HEK293 (cell line): ENCODE measurements around the gene LPCAT2.

Source experiments
- CTCF ChIA-PET: fragments of 350-600 bp; formaldehyde crosslinking; extraction: SDS; loops from one replicate; lab custom pipeline; 2021; ENCODE audit warnings: antibody characterized with exemption; lab: Yijun Ruan, JAX
- POLR2A ChIA-PET: fragments of 300-600 bp; formaldehyde crosslinking; extraction: SDS; loops from one replicate; lab custom pipeline; 2020; ENCODE audit warnings: antibody characterized with exemption, inconsistent platforms; lab: Yijun Ruan, JAX
- H3K27ac ChIP-seq: fragments of 200-500 bp; sonication (Bioruptor generic); 2 replicates; pipeline ENCODE4 v1.5.1; 2014; ENCODE audit warnings: low read depth, low read length, control low read depth, inconsistent platforms; ENCODE audit errors: extremely low read depth
- H3K36me3 ChIP-seq, 2 experiments: fragments of 200-500 bp in 1 of 2; sonication (Bioruptor generic) in 1 of 2; 1 replicate in 1 of 2; 2 replicates in 1 of 2; pipeline ENCODE4 v1.5.1; 2014 to 2017; ENCODE audit warnings: inconsistent platforms in 2 of 2, low read length in 2 of 2; ENCODE audit not compliant: control insufficient read depth in 2 of 2, insufficient read depth in 1 of 2
- H3K4me1 ChIP-seq: fragments of 200-500 bp; sonication (Bioruptor generic); 2 replicates; pipeline ENCODE4 v1.5.1; 2014; ENCODE audit warnings: mild to moderate bottlenecking, low read length, inconsistent platforms; ENCODE audit not compliant: control insufficient read depth, insufficient read depth
- H3K4me3 ChIP-seq: 2 replicates; pipeline ENCODE4 v1.5.1; 2011; ENCODE audit warnings: low read depth, mild to moderate bottlenecking, control low read depth, low read length, moderate library complexity
- H3K9me3 ChIP-seq: fragments of 200-500 bp; sonication (Bioruptor generic); 2 replicates; pipeline ENCODE4 v1.5.1; 2014; ENCODE audit warnings: low read depth, low read length, inconsistent platforms; ENCODE audit not compliant: control insufficient read depth, insufficient read depth
- KLF16 ChIP-seq: fragments of 450-650 bp; formaldehyde crosslinking; IDR thresholded peaks from 2 replicates; pipeline ENCODE4 v1.5.1; 2017; ENCODE audit warnings: missing biosample characterization, missing genetic modification characterization
- MEIS1 ChIP-seq: sonication (generic); formaldehyde crosslinking; IDR thresholded peaks from 2 replicates; pipeline ENCODE4 v1.8.1; 2022; ENCODE audit warnings: missing genetic modification reagents, mild to moderate bottlenecking, borderline replicate concordance
- ZBTB20 ChIP-seq: fragments of 450-650 bp; formaldehyde crosslinking; IDR thresholded peaks from 2 replicates; pipeline ENCODE4 v1.5.1; 2016; ENCODE audit warnings: missing biosample characterization, missing genetic modification characterization
- ZBTB8A ChIP-seq: fragments of 450-650 bp; formaldehyde crosslinking; IDR thresholded peaks from 2 replicates; pipeline ENCODE4 v1.5.1; 2016; ENCODE audit warnings: missing biosample characterization, missing genetic modification characterization
- ZFHX2 ChIP-seq: fragments of 450-650 bp; formaldehyde crosslinking; conservative IDR thresholded peaks from 2 replicates; pipeline ENCODE4 v1.5.1; 2016; ENCODE audit warnings: missing biosample characterization, missing genetic modification characterization
- ZNF114 ChIP-seq: fragments of 450-650 bp; formaldehyde crosslinking; IDR thresholded peaks from 2 replicates; pipeline ENCODE4 v1.5.0; 2017; ENCODE audit warnings: missing biosample characterization, missing genetic modification characterization
- ZNF148 ChIP-seq: fragments of 450-650 bp; formaldehyde crosslinking; IDR thresholded peaks from 2 replicates; pipeline ENCODE4 v1.5.0; 2017; ENCODE audit warnings: missing biosample characterization, missing genetic modification characterization, borderline replicate concordance
- ZNF16 ChIP-seq: fragments of 450-650 bp; formaldehyde crosslinking; IDR thresholded peaks from 2 replicates; pipeline ENCODE4 v1.5.1; 2016; ENCODE audit warnings: low read depth, missing biosample characterization, missing genetic modification characterization
- ZNF202 ChIP-seq: fragments of 450-650 bp; formaldehyde crosslinking; IDR thresholded peaks from 2 replicates; pipeline ENCODE4 v1.5.1; 2016; ENCODE audit warnings: missing biosample characterization, missing genetic modification characterization, borderline replicate concordance
- ZNF416 ChIP-seq: fragments of 450-650 bp; formaldehyde crosslinking; IDR thresholded peaks from 2 replicates; pipeline ENCODE4 v1.5.1; 2016; ENCODE audit warnings: missing biosample characterization, missing genetic modification characterization
- ZNF555 ChIP-seq: fragments of 450-650 bp; formaldehyde crosslinking; conservative IDR thresholded peaks from 2 replicates; pipeline ENCODE4 v1.5.1; 2017; ENCODE audit warnings: missing biosample characterization, mild to moderate bottlenecking, missing genetic modification characterization, inconsistent platforms
- ZNF623 ChIP-seq: fragments of 450-650 bp; formaldehyde crosslinking; IDR thresholded peaks from 2 replicates; pipeline ENCODE4 v1.5.1; 2016; ENCODE audit warnings: missing biosample characterization, missing genetic modification characterization
- ZNF677 ChIP-seq: fragments of 450-650 bp; IDR thresholded peaks from 2 replicates; pipeline ENCODE4 v1.5.0; 2018; ENCODE audit warnings: missing biosample characterization, mild to moderate bottlenecking, missing genetic modification characterization, moderate library complexity
- ZNF692 ChIP-seq: fragments of 450-650 bp; formaldehyde crosslinking; IDR thresholded peaks from 2 replicates; pipeline ENCODE4 v1.5.1; 2016; ENCODE audit warnings: missing biosample characterization, missing genetic modification characterization
- ZNF747 ChIP-seq: fragments of 450-650 bp; formaldehyde crosslinking; IDR thresholded peaks from 2 replicates; pipeline ENCODE4 v1.5.1; 2016; ENCODE audit warnings: missing biosample characterization, missing genetic modification characterization
- ZNF785 ChIP-seq: fragments of 450-650 bp; formaldehyde crosslinking; IDR thresholded peaks from 2 replicates; pipeline ENCODE4 v1.5.1; 2016; ENCODE audit warnings: missing biosample characterization, missing genetic modification characterization
- ZNF792 ChIP-seq: fragments of 450-650 bp; formaldehyde crosslinking; IDR thresholded peaks from 2 replicates; pipeline ENCODE4 v1.5.1; 2016; ENCODE audit warnings: missing biosample characterization, missing genetic modification characterization

The LPCAT2 gene

GRCh38 chr16:55480228-55480655 lies 28.6 kb upstream of the LPCAT2 start (continued):
- TF ChIP-seq ZFHX2 (tag by site-specific recombination) (peak; percentile 44), ZNF692 (tag by site-specific recombination) (0 out of 2 replicates have a peak, but pooled peaks have one; percentile 24), ZNF114 (tag by site-specific recombination) (no peak), ZNF16 (tag by site-specific recombination) (no peak)

- no peak overlapping the region for H3K4me3 ChIP-seq
- peaks cover 0 to 37% of the 10 kb centered on the region in 2 experiments; a peak in 1 of 3 replicates for H3K36me3 ChIP-seq
- no peaks in the 10 kb centered on the region for H3K9me3 ChIP-seq
- H3K27ac ChIP-seq: no peak overlapping the region
- peaks cover 5% of the 10 kb centered on the region; the same call in 1 of the 2 replicates for H3K4me1 ChIP-seq
- ChIA-PET CTCF (interaction anchor here (0.6 to 1.3 kb wide), 5 partner anchors 9 to 229 kb away, joined by 3 to 5 read pairs (median 4); no protein-coding TSS in a partner anchor), POLR2A (no interaction called here)
- TF ChIP-seq ZNF416 (tag by site-specific recombination) (no peak), ZBTB8A (tag by site-specific recombination) (no peak), ZNF148 (tag by site-specific recombination) (no peak), ZNF202 (tag by site-specific recombination) (no peak), MEIS1 (no peak), KLF16 (no peak), ZNF677 (tag by site-specific recombination) (no peak), ZNF747 (tag by site-specific recombination) (no peak), ZNF623 (no peak), ZNF555 (tag by site-specific recombination) (no peak), ZNF785 (tag by site-specific recombination) (no peak), ZBTB20 (tag by site-specific recombination) (no peak)
These were observed 27.8 kb upstream of the LPCAT2 start for GRCh38 chr16:55481023-55481422.

- TF ChIP-seq ZNF792: no peak
- H3K9me3 ChIP-seq: no peaks in the 10 kb centered on the region
- CTCF ChIA-PET: no interaction called here
- H3K27ac ChIP-seq: no peak overlapping the region
- peaks cover 0 to 43% of the 10 kb centered on the region in 2 experiments; a peak in 1 of 3 replicates for H3K36me3 ChIP-seq
- no peak overlapping the region for H3K4me3 ChIP-seq
- peaks cover 5% of the 10 kb centered on the region; the same call in 1 of the 2 replicates for H3K4me1 ChIP-seq
- POLR2A ChIA-PET: no interaction called here
These were observed 26.8 kb upstream of the LPCAT2 start for GRCh38 chr16:55482056-55482455.
